SH-SY5Y (cell line): ENCODE measurements around the gene ORMDL1.

Source experiments
- GATA2 ChIP-seq: IDR thresholded peaks from 2 replicates; pipeline ENCODE4 v1.6.1; 2011; ENCODE audit warnings: mild to moderate bottlenecking, low read depth, low read length
- GATA3 ChIP-seq: IDR thresholded peaks from 2 replicates; pipeline ENCODE4 v1.6.1; 2011; ENCODE audit warnings: low read depth, mild to moderate bottlenecking, low read length, moderate library complexity

ORMDL1 gene

GRCh38 chr2:189751080-189751658 lies 33.0 kb downstream of the ORMDL1 start:
- no peak for TF ChIP-seq GATA3
- no peak for TF ChIP-seq GATA2

- TF ChIP-seq GATA2 (no peak), GATA3 (no peak)
These were observed 54.7 kb downstream of the ORMDL1 start for GRCh38 chr2:189729430-189729829.

GRCh38 chr2:189726849-189727248 lies 57.3 kb downstream of the ORMDL1 start:
- TF ChIP-seq GATA3: no peak
- TF ChIP-seq GATA2: no peak

- TF ChIP-seq GATA3: no peak
- no peak for TF ChIP-seq GATA2
These were observed 57.9 kb downstream of the ORMDL1 start for GRCh38 chr2:189726271-189726670.

- no peak for TF ChIP-seq GATA2
- no peak for TF ChIP-seq GATA3
These were observed 60.9 kb downstream of the ORMDL1 start for GRCh38 chr2:189723192-189723591.
